NCI-H748 (cell line): ENCODE results near the gene NUBPL.

Experiments
- DNase-seq: peaks from one replicate; lab custom pipeline; 2025; ENCODE audit not compliant: unreplicated experiment; lab: John Stamatoyannopoulos, UW

NUBPL gene, protein sequence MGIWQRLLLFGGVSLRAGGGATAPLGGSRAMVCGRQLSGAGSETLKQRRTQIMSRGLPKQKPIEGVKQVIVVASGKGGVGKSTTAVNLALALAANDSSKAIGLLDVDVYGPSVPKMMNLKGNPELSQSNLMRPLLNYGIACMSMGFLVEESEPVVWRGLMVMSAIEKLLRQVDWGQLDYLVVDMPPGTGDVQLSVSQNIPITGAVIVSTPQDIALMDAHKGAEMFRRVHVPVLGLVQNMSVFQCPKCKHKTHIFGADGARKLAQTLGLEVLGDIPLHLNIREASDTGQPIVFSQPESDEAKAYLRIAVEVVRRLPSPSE

DNA sequence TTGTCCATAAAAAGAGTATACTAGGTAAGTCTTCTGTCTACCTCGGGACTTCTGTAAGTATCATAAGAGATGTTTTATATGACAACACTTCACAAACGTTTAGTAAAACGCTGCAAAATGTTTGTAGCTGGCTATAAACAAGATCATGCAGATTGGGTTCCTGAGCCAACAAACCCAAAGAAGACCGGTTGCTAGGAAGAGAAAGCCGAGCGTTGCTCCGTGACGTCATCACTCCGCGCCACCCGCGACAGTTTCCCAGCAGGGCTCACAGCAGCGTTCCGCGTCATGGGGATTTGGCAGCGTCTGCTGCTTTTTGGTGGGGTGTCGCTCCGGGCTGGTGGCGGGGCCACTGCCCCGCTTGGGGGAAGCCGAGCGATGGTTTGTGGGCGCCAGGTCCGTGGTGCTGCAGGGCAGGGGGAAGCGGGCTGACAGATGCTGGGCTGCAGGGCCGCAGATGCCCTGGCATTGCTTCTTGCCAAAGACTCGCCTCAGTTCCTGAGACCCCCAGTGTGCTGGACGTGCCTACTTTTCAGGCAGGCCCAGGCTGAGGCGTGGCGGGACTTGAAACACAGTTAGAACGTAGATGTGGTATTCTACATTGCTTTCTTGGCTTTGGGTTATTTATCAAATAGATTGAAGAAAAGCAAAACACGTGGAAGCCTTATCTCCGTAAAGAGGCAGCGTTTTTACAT lies at the start of gene NUBPL:
TSS of gene NUBPL (plus strand) at position 250 of the 692 bp plus-strand sequence. CDS start at position 286, 36 bp downstream.
- DNase-seq, result peak; percentile 93

DNA sequence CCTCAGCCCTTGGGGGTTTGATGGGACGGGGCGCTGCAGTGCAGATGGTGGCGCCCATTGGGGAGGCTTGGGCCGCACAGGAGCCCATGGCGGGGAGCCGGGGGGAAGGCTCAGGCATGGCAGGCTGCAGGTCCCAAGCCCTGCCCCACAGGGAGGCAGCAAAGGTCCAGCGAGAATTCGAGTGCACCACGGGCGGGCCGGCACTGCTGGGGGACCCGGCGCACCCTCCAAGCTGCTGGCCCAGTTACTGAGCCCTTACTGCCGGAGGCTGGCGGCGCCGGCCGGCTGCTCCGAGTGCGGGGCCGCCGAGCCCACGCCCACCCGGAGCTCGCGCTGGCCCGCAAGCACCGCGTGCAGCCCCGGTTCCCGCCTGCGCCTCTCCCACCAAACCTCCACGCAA lies 34.1 kb upstream of the NUBPL start:
- DNase-seq, result no peak

DNA sequence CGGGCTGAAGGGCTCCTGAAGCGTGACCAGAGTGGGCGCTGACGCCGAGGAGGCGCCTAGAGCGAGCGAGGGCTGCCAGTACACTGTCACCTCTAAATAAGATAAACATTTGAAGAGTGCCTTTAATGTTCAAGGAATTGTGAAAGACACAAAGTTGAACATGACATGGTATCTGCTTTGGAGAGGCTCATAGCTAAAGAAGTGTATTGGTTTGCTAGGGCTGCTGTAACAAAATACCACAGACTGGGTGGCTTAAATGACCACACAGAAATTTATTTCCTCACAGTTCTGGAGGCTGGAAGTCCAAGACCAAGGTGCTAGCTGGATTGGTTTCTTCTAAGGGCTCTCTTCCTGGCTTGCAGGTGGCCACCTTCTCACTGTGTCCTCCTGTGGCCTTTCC lies 33.7 kb upstream of the NUBPL start:
- no peak for DNase-seq

DNA sequence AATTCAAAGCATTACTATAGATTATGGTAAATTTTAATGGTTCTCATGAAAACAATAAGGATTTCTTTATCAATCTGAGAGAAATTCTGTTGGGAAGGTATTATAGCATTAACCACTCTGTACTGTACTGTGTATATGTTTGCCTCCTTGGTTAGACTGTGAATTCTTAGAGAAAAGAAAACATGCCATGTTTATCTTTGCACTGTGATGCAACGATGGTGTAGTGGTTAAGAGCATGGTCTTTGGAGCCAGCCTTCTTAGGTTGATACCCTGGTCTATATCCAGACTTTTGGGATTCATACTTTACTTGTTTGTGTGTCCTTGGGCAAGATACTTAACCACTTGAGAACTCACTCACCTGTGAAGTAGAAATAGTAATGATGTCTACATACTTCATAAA lies 32.2 kb upstream of the NUBPL start:
- no peak for DNase-seq

DNA sequence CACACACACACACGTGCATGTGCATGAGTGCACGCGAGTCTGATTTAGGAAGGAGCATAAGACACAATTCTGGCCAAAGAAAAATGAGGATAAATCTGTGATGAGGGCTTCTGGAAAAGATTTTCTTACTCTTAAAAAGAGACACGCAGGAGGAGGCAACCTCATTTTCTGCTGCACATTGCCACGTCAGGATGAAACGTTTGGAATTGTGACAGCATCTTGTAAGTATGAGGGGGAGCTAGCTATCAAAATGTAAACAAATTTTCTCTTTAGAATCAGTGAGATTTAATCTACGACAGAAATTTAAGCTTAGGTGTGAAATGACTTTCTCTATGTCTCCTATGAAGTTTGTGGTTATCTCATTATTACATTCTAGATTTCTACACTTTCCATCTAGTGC lies 31.1 kb upstream of the NUBPL start:
- no peak for DNase-seq

DNA sequence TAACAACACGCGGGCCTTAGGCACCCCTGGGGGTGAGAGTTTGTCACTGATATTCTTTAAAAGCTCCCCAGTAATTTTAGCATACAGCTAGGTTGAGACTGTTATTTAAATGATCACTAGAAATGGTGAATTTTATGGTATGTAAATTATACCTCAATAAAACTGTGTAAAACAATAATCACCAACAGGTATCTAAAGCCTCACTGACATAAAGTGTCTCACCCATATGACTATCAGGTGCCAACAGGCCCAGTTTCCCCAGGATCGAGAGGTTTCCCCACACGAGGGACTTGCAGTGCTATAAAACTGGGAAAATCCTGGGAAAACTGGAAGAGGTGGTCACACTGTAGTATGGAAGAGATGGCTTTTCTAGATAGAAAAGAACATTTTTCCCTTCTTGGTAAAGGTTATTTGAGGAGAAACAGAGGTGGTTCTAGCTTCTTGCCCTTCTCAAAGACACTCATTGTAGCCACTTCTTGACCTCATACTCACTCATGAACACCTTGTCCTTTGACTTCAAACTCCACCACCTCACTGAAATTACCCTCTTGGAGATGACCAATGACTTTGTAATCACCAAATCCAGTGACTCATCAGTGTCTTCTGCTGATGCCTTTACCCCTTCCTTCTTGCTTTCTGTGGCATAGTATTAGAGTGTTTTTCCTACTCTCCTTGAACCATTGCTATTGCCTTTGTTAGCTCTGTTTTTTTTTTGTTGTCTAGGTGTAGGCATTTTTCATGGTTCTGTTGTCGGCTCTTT lies 24.8 kb upstream of the NUBPL start:
- no peak for DNase-seq

DNA sequence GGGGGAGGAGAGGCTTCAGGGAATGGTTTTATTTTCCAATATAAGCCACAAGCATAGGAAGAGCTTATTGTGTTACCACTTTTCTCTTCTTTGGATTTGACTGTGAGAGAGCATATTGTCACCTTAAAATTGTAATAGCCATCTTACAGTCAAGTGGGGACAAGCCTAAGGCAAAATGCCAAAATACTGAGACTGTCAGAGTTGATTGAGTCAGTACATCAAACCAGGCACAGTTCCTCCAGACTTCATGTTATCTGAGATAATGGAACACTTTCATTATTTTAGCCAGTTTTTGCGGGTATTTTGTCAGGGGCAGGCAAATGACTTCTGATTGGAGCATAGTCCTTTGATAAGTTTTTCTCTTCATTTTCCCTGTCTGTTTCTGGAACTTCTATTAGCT lies 19.5 kb upstream of the NUBPL start:
- peak; percentile 3 for DNase-seq

DNA sequence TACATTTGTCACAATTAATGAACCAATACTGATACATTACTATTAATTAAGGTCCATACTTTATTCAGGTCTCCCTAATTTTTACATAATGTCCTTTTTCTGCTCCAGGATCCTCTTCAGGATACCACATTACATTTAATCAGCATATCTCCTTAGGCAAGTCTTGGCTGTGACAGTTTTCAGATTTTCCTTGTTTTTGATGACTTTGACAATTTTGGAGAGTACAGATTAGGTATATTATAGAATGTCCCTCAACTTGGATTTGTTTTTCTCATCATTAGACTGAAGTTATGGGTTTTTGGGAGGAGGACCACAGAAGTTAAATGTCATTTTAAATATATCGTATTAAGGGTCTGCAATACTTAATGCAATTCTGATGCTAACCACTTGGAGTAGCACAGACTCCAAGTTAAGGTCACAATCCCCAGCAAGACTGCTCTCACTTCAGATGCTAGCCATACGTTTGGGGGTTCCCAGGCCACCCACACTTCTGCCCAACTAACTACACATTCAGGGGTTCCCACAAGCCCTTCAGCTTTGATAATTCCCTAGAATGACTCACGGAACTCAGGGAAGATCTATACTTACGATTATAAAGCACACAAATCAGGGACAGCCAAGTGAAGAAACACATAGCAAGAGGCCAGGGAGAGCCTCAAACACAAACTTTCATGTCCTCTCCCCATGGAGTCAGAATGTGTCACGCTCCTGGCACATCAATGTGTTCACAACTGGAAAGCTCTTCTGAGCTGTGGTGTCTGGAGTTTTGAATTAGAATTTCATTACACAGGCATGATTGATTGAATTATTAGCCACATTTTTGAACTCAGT lies 17.0 kb upstream of the NUBPL start:
- no peak for DNase-seq

DNA sequence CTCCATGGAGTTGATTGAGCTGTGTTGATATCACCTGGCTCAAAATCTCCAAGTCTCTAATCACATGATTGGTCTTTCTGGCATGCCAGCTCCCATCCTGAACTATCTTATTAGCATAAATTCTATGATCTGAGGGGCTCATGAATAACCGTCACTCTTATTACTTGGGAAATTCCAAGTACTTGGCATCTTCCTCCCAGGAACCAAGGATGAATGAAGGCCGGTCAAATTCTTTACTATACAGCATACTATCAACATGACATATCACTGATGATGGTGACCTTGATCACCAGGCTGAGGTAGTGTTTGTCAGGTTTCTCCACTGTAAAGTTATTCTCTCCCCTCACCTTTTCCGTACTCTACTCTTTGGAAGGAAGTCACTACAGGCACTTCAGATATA lies 16.4 kb upstream of the NUBPL start:
- DNase-seq, result no peak

DNA sequence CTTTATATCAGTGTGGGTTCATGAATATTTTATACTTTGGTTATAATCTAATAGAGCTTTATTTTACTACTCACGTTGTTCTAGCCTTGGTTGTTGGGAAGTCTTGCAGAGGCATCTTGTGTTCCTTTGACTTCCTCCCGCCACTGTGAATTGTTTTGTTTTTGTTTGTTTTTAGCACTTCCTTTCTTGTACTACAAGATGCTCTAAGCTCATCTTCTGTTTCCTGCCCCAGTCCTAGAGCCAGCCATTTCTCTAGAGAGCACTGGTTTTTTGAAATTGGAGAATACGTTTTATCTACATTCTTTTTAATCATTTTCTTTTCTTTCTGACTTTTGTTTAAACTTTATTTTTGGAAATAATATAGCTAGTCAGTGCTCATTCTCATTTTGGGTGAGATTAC lies 15.9 kb upstream of the NUBPL start:
- no peak for DNase-seq

DNA sequence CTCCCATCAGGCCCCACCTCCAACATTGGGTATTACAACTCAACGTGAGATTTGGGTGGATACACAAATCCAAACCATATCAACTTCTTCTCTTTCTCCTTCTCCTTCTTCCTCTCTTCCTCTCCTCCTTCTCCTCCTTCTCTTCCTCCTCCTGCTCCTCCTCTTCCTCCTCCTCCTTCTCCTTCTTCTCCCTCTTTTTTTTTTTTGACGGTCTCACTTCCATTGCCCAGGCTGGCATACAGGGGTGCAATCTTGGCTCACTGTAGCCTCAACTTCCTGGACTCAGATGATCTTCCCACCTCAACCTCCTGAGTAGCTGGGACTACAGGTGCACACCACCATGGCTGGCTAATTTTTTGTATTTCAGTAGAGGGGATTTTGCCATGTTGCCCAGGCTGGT lies 11.4 kb upstream of the NUBPL start:
- no peak for DNase-seq

DNA sequence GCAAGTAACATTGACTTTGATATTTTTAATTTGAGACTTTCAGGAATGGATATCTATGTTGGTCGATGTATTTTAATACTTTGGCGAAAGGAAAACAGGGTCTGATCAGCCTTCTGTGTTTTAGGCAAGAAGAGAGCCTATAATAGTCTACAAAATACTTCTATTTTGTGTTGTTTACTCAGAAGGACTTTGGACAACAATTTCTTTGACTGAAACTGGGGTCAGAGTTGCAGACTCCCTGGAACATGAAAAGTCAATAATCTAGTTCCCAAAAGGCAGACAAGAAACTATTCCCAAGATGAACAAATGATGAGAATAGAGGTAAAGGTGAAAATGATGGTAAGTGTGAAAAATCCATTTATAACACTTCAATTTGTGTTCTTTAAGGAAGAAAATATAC lies 10.6 kb upstream of the NUBPL start:
- no peak for DNase-seq

DNA sequence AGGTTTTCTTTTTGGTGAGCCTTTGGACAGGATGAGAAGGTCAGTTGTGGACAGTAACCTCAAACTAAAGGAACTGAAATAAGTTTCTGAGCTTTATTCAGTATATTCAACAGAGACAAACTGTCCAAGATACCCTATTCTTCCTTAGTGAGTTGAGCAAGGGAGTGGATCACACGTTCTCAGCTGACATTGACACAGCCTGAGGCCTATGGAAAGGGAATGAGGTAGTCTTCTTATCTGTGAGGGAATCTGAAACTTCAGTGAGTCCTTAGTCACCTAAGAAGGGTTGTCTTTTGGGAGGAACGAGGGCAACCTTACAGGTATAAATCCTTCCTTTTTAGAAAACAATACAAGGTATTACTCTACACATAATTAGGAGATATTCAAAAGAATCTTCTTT lies 5.0 kb upstream of the NUBPL start:
- DNase-seq, result no peak

DNA sequence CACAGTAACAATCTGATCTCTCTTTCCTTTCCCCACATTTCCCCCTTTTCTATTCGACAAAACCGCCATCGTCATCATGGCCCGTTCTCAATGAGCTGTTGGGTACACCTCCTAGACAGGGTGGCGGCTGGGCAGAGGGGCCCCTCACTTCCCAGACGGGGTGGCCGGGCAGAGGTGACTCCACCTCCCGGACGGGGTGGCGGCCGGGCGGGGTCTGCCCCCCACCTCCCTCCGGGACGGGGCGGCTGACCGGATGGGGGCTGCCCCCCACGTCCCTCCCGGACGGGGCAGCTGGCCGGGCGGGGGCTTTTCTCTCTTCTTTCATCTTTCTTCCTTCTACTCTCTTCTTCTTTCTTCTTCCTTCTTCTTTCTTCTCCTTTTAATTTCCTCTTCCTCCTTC lies 1.3 kb upstream of the NUBPL start:
- DNase-seq, result no peak

DNA sequence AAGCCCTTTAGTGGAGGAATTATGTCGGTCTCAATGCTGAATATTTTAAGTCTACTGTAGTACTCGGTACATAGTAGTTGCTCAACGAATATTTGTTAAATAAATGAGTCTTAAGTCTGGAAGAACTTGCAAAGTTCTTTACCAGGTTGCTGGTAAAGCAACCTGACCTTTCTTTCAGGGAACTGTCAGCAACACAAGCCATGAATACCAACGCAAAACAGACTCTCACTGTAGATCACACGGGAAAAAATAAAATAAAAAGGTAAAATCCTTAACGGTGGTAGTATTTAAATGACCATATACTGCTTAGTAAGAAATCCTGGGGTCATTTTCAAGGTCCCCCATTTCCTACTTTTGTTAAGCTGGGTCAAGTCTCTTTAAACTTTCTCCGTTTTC lies 447 bp upstream of the NUBPL start:
- DNase-seq, result no peak

DNA sequence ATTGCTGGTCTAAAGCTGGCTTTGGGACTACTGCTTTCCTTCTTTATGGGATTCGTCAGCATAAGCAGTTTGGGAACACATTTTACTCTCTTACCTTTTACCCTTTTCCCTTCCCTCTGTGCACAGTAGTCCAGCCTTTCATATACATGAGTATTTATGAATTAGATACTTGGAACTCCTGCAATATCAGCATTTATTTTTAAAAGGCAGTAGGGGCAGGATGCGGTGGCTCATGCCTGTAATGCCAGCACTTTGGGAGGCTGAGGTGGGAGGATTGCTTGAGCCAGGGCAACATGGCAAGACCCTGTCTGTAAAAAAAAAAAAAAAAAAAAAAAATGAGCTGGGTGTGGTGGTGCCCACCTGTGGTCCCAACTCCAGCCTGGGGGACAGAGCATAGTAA lies 3.0 kb downstream of the NUBPL start:
- DNase-seq, result no peak

DNA sequence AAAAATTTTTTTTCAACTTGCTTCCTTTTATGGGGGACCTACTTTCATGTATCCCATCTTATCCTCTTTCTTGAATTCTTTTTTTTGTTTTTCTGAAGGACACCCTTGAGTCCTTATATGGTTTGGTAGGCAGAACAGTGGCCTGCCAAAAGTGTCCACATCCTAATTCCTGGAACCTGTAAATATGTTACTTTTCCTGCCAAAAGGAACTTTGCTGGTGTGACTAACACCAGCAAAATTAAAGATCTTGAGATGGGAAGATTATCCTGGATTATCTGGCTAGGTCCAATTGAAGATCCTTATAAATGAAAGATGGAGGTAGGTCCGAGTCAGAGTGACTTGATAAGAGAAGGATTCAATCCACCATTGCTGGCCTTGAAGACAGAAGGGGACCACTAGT lies 5.3 kb downstream of the NUBPL start:
- DNase-seq, result no peak

DNA sequence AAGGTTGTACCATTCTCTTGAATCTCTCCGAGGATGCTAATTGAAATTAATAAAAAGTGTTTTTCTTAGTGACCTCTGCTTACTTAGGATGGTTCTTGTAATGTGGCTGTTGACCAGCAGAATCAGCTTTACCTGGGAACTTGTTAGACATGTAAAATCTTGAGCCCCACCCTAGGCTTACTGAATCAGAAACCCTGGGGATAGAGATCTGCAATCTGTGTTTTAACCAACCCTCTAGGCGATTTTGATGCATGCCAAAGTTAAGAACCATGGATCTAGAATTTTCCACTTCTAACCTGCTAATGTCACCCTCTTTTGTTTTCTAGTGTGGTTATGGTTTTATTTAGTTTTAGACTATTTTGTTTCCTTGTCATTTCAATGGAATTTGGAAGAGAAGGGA lies 6.5 kb downstream of the NUBPL start:
- DNase-seq, result no peak

DNA sequence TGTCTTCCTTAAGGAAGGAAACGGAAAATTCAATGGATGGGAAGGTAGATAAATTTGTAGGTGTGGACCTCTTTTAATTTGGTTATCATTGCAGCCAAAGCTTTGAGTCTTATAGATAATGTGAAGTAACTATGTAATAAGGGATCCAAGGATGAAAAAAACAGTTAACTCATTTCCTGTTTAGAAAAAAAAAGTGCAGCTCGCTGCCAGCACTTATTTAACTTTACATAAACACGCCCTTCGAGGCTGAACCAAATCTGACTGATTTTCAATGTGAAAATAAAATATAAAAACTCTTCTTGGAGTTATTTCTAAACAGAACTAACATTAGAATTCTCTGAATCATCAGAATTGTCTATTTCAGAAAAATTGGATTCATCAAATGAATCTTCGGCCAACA lies 7.0 kb downstream of the NUBPL start:
- no peak for DNase-seq

DNA sequence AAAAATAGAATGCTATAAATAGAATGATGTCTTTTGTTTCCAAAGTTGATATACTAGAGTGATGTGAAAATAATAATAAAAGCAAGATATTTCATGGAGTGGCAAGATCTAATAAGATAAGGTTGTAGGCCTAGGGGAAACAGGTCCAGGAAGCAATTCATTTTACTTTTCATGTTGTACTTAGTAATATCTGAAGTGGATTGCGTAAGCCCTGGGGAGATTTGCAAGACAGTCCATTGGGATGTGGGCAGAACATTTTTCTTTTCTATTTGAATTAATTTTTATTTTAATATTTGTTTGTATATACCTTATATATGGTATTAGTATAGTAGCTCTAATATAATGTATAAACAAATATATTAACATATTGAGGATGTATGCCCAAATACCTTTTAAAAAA lies 7.5 kb downstream of the NUBPL start:
- no peak for DNase-seq

DNA sequence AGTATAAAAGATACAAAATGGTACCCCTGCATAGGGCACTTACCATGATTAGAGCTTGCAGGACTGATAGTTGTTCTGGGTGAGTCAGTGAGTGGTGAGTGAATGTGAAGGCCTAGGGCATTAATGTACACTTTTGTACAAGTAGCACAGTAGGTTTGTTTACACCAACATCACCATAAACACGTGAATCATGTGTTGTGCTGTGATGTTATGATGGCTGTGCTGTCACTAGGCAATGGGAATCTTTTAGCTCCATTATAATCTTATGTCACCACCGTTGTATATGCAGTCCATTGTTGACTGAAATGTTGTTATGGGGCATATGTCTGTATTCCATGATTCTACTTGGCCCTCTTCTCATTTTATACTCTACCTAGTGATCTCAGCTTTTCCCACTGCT lies 11.8 kb downstream of the NUBPL start:
- DNase-seq, result no peak
